Measurements from ENCODE around the gene COL4A4.
"Not testable (repeated sequence)": the region's sequence is repeated elsewhere in the genome, so short reads cannot be mapped to it uniquely, and the experiment has no call there.

COL4A4 gene

GRCh38 chr2:227182765-227183164 is 18.8 kb upstream of the COL4A4 start:
- DNase-seq, result no peak
- ChIA-PET CTCF (no interaction called here), POLR2A (no interaction called here)
- Histone ChIP-seq H3K36me3 (ENCODE audit: control insufficient read depth in 4 of 4, insufficient read depth in 4 of 4, low read length in 3 of 4) (no peaks in the 10 kb centered on the region), H3K4me1 (ENCODE audit: control extremely low read depth in 1 of 4, control insufficient read depth in 4 of 4, insufficient read depth in 4 of 4, low read length in 3 of 4) (no peaks in the 10 kb centered on the region), H3K27ac (ENCODE audit: insufficient read depth in 1 of 2, low read depth in 1 of 2, low read length in 2 of 2, poor library complexity in 1 of 2, severe bottlenecking in 2 of 2) (no peak overlapping the region), H3K27me3 (replicated peaks in 2 of 5; ENCODE audit: control insufficient read depth in 4 of 5, insufficient read depth in 5 of 5, low read length in 4 of 5) (peaks cover 0 to 7% (median 0%) of the 10 kb centered on the region in 5 experiments), H3K9me3 (ENCODE audit: control extremely low read depth in 1 of 5, control insufficient read depth in 4 of 5, insufficient read depth in 2 of 5, low read depth in 1 of 5, low read length in 4 of 5) (no peaks in the 10 kb centered on the region), H3K4me3 (ENCODE audit: control insufficient read depth in 1 of 7, extremely low read depth in 1 of 7, insufficient read depth in 4 of 7, low read depth in 2 of 7, low read length in 6 of 7) (no peak overlapping the region)

- H3K36me3 ChIP-seq (ENCODE audit: control insufficient read depth in 4 of 4, insufficient read depth in 4 of 4, low read length in 3 of 4), result no peaks in the 10 kb centered on the region
- H3K27ac ChIP-seq (ENCODE audit: insufficient read depth in 1 of 2, low read depth in 1 of 2, low read length in 2 of 2, poor library complexity in 1 of 2, severe bottlenecking in 2 of 2), result no peak overlapping the region
- H3K9me3 ChIP-seq (ENCODE audit: control extremely low read depth in 1 of 5, control insufficient read depth in 4 of 5, insufficient read depth in 2 of 5, low read depth in 1 of 5, low read length in 4 of 5), result no peaks in the 10 kb centered on the region
- DNase-seq, result no peak
- no peak overlapping the region for H3K4me3 ChIP-seq (ENCODE audit: control insufficient read depth in 1 of 7, extremely low read depth in 1 of 7, insufficient read depth in 4 of 7, low read depth in 2 of 7, low read length in 6 of 7)
- ChIA-PET POLR2A (no interaction called here), CTCF (no interaction called here)
- H3K27me3 ChIP-seq (replicated peaks in 2 of 5; ENCODE audit: control insufficient read depth in 4 of 5, insufficient read depth in 5 of 5, low read length in 4 of 5), result peaks cover 0 to 3% (median 0%) of the 10 kb centered on the region in 5 experiments
- no peaks in the 10 kb centered on the region for H3K4me1 ChIP-seq (ENCODE audit: control extremely low read depth in 1 of 4, control insufficient read depth in 4 of 4, insufficient read depth in 4 of 4, low read length in 3 of 4)
- no CpG with 5 or more reads among the region's 3 CpGs for WGBS (ENCODE audit: insufficient coverage)
These were observed 16.8 kb upstream of the COL4A4 start for GRCh38 chr2:227180770-227181169.

GRCh38 chr2:227179988-227180685 is 16.1 kb upstream of the COL4A4 start:
- Histone ChIP-seq H3K27me3 (replicated peaks in 2 of 5; ENCODE audit: control insufficient read depth in 4 of 5, insufficient read depth in 5 of 5, low read length in 4 of 5) (peaks cover 0 to 3% (median 0%) of the 10 kb centered on the region in 5 experiments), H3K27ac (ENCODE audit: insufficient read depth in 1 of 2, low read depth in 1 of 2, low read length in 2 of 2, poor library complexity in 1 of 2, severe bottlenecking in 2 of 2) (no peak overlapping the region), H3K9me3 (ENCODE audit: control extremely low read depth in 1 of 5, control insufficient read depth in 4 of 5, insufficient read depth in 2 of 5, low read depth in 1 of 5, low read length in 4 of 5) (no peaks in the 10 kb centered on the region), H3K4me3 (ENCODE audit: control insufficient read depth in 1 of 7, extremely low read depth in 1 of 7, insufficient read depth in 4 of 7, low read depth in 2 of 7, low read length in 6 of 7) (no peak overlapping the region), H3K4me1 (ENCODE audit: control extremely low read depth in 1 of 4, control insufficient read depth in 4 of 4, insufficient read depth in 4 of 4, low read length in 3 of 4) (no peaks in the 10 kb centered on the region), H3K36me3 (ENCODE audit: control insufficient read depth in 4 of 4, insufficient read depth in 4 of 4, low read length in 3 of 4) (no peaks in the 10 kb centered on the region)
- WGBS (ENCODE audit: insufficient coverage), result 92% methylated on average over 7 of the region's 11 CpGs
- no peak for DNase-seq
- ChIA-PET CTCF (no interaction called here), POLR2A (no interaction called here)

GRCh38 chr2:227177592-227178336 is 13.8 kb upstream of the COL4A4 start:
- no peak for DNase-seq
- POLR2A ChIA-PET, result no interaction called here
- Histone ChIP-seq H3K36me3 (ENCODE audit: control insufficient read depth in 4 of 4, insufficient read depth in 4 of 4, low read length in 3 of 4) (no peaks in the 10 kb centered on the region), H3K27me3 (replicated peaks in 2 of 5; ENCODE audit: control insufficient read depth in 4 of 5, insufficient read depth in 5 of 5, low read length in 4 of 5) (peaks cover 0 to 3% (median 0%) of the 10 kb centered on the region in 5 experiments), H3K9me3 (ENCODE audit: control extremely low read depth in 1 of 5, control insufficient read depth in 4 of 5, insufficient read depth in 2 of 5, low read depth in 1 of 5, low read length in 4 of 5) (no peaks in the 10 kb centered on the region), H3K27ac (ENCODE audit: insufficient read depth in 1 of 2, low read depth in 1 of 2, low read length in 2 of 2, poor library complexity in 1 of 2, severe bottlenecking in 2 of 2) (no peak overlapping the region), H3K4me3 (ENCODE audit: control insufficient read depth in 1 of 7, extremely low read depth in 1 of 7, insufficient read depth in 4 of 7, low read depth in 2 of 7, low read length in 6 of 7) (no peak overlapping the region), H3K4me1 (ENCODE audit: control extremely low read depth in 1 of 4, control insufficient read depth in 4 of 4, insufficient read depth in 4 of 4, low read length in 3 of 4) (no peaks in the 10 kb centered on the region)
- CTCF ChIA-PET, result no interaction called here
- WGBS (ENCODE audit: insufficient coverage), result 95% methylated on average over 11 of the region's 12 CpGs

- H3K4me3 ChIP-seq (ENCODE audit: control insufficient read depth in 1 of 7, extremely low read depth in 1 of 7, insufficient read depth in 4 of 7, low read depth in 2 of 7, low read length in 6 of 7); H3K9me3 ChIP-seq (ENCODE audit: control extremely low read depth in 1 of 5, control insufficient read depth in 4 of 5, insufficient read depth in 2 of 5, low read depth in 1 of 5, low read length in 4 of 5); H3K4me1 ChIP-seq (ENCODE audit: control extremely low read depth in 1 of 4, control insufficient read depth in 4 of 4, insufficient read depth in 4 of 4, low read length in 3 of 4); POLR2A ChIA-PET; H3K27ac ChIP-seq (ENCODE audit: insufficient read depth in 1 of 2, low read depth in 1 of 2, low read length in 2 of 2, poor library complexity in 1 of 2, severe bottlenecking in 2 of 2); H3K36me3 ChIP-seq (ENCODE audit: control insufficient read depth in 4 of 4, insufficient read depth in 4 of 4, low read length in 3 of 4); DNase-seq; H3K27me3 ChIP-seq (replicated peaks in 2 of 5; ENCODE audit: control insufficient read depth in 4 of 5, insufficient read depth in 5 of 5, low read length in 4 of 5); CTCF ChIA-PET: not testable (repeated sequence)
- 93% methylated on average over 11 of the region's 11 CpGs for WGBS (ENCODE audit: insufficient coverage)
These were observed 7.8 kb upstream of the COL4A4 start for GRCh38 chr2:227171779-227172178.

- Histone ChIP-seq H3K9me3 (ENCODE audit: control extremely low read depth in 1 of 5, control insufficient read depth in 4 of 5, insufficient read depth in 2 of 5, low read depth in 1 of 5, low read length in 4 of 5) (peaks cover 0 to 11% (median 4%) of the 10 kb centered on the region in 5 experiments), H3K27me3 (replicated peaks in 2 of 5; ENCODE audit: control insufficient read depth in 4 of 5, insufficient read depth in 5 of 5, low read length in 4 of 5) (peaks cover 23 to 76% (median 35%) of the 10 kb centered on the region in 5 experiments), H3K27ac (ENCODE audit: insufficient read depth in 1 of 2, low read depth in 1 of 2, low read length in 2 of 2, poor library complexity in 1 of 2, severe bottlenecking in 2 of 2) (no peak overlapping the region), H3K4me1 (ENCODE audit: control extremely low read depth in 1 of 4, control insufficient read depth in 4 of 4, insufficient read depth in 4 of 4, low read length in 3 of 4) (peaks cover 0 to 21% (median 14%) of the 10 kb centered on the region in 4 experiments), H3K36me3 (ENCODE audit: control insufficient read depth in 4 of 4, insufficient read depth in 4 of 4, low read length in 3 of 4) (no peaks in the 10 kb centered on the region), H3K4me3 (ENCODE audit: control insufficient read depth in 1 of 7, extremely low read depth in 1 of 7, insufficient read depth in 4 of 7, low read depth in 2 of 7, low read length in 6 of 7) (peak overlapping the region in 5 of 7 experiments; percentile 20 to 62 (median 42))
- POLR2A ChIA-PET, result no interaction called here
- DNase-seq, result peak in 1 of 3 donors; percentile 24
- CTCF ChIA-PET, result no interaction called here
- 4% methylated on average over 27 of the region's 38 CpGs for WGBS (ENCODE audit: insufficient coverage)
These were observed 822 bp upstream of the COL4A4 start for GRCh38 chr2:227164763-227165291.

- no peak overlapping the region for H3K27ac ChIP-seq (ENCODE audit: insufficient read depth in 1 of 2, low read depth in 1 of 2, low read length in 2 of 2, poor library complexity in 1 of 2, severe bottlenecking in 2 of 2)
- H3K4me3 ChIP-seq (ENCODE audit: control insufficient read depth in 1 of 7, extremely low read depth in 1 of 7, insufficient read depth in 4 of 7, low read depth in 2 of 7, low read length in 6 of 7), result peak overlapping the region in 6 of 7 experiments; percentile 15 to 62 (median 34)
- CTCF ChIA-PET, result no interaction called here
- peaks cover 23 to 80% (median 37%) of the 10 kb centered on the region in 5 experiments for H3K27me3 ChIP-seq (replicated peaks in 2 of 5; ENCODE audit: control insufficient read depth in 4 of 5, insufficient read depth in 5 of 5, low read length in 4 of 5)
- H3K4me1 ChIP-seq (ENCODE audit: control extremely low read depth in 1 of 4, control insufficient read depth in 4 of 4, insufficient read depth in 4 of 4, low read length in 3 of 4), result peaks cover 0 to 21% (median 14%) of the 10 kb centered on the region in 4 experiments
- DNase-seq, result peak in 1 of 3 donors; percentile 6
- no peaks in the 10 kb centered on the region for H3K36me3 ChIP-seq (ENCODE audit: control insufficient read depth in 4 of 4, insufficient read depth in 4 of 4, low read length in 3 of 4)
- 2% methylated on average over 15 of the region's 20 CpGs for WGBS (ENCODE audit: insufficient coverage)
- peaks cover 0 to 12% (median 4%) of the 10 kb centered on the region in 5 experiments for H3K9me3 ChIP-seq (ENCODE audit: control extremely low read depth in 1 of 5, control insufficient read depth in 4 of 5, insufficient read depth in 2 of 5, low read depth in 1 of 5, low read length in 4 of 5)
- POLR2A ChIA-PET, result no interaction called here
These were observed 464 bp downstream of the COL4A4 start for GRCh38 chr2:227163485-227163997.
